HL-60/S4 treated with phorbol 12-myristate 13-acetate at 8.2 ng/mL for 4 days and 3 days (cell line): Measurements from ENCODE around the gene PSMG4.

Experiments
- in situ Hi-C: fragments of 300-500 bp; cut with MboI; formaldehyde crosslinking; loops from 2 replicates; pipeline ENCODE4 v1.15.0; 2022; ENCODE audit warnings: low sequenced_read_pairs

PSMG4 gene

DNA sequence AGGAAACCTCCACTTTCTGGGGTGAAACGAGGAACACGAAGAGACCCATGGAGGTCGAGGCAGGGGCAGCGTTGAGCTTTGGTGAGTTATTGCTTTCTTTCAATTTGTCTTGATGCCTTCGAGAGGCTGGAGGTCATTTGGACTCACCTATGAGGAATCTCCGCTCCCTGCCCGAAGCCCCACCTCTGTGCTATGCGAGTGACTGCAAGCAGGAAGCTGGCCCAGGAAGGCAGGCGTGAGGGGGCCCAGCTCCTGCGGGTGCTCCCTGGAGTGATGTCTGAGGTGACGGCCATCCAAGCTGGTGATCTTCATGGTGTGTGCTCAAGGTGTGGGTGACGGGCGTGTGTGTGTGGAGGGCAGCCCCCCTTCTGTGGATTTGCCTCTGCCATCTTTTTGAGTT is 13.0 kb downstream of the PSMG4 start:
- in situ Hi-C loops = loop anchor here (25.0 kb wide), 1 partner anchor 741 kb away; a partner anchor contains a TSS

DNA sequence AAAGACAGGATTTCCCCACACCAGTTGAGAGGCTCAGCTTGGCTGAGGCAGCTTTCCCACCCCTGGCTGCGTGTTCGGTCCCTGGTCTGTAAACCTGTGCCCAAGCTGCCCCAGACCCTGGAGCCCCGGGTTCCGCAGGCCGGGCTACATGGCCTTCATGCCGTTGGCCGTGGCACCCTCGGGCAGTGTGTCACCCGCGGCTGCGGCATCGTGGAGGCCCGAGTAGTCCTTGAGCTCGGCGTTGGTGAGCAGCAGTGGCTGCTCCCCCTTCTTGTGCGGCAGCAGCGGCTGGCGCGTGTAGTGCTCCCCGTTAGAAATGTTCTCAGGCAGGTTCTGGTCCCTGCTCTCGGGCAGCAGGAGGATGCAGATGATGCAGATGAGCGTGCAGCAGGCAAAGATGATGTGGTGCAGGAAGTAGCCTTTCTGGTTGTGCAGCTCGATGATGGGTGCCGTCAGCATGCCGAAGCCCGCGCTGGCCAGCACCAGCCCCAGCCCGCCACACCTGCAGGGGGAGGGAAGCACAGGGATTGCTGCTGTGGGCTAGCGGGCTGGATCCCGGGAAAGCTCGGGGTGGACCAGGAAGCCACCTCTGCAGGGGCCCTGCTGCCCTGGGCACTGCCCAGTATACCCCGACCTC is 14.3 kb downstream of the PSMG4 start:
- in situ Hi-C loops = loop anchor here (25.0 kb wide), 1 partner anchor 739 kb away; a partner anchor contains a TSS

DNA sequence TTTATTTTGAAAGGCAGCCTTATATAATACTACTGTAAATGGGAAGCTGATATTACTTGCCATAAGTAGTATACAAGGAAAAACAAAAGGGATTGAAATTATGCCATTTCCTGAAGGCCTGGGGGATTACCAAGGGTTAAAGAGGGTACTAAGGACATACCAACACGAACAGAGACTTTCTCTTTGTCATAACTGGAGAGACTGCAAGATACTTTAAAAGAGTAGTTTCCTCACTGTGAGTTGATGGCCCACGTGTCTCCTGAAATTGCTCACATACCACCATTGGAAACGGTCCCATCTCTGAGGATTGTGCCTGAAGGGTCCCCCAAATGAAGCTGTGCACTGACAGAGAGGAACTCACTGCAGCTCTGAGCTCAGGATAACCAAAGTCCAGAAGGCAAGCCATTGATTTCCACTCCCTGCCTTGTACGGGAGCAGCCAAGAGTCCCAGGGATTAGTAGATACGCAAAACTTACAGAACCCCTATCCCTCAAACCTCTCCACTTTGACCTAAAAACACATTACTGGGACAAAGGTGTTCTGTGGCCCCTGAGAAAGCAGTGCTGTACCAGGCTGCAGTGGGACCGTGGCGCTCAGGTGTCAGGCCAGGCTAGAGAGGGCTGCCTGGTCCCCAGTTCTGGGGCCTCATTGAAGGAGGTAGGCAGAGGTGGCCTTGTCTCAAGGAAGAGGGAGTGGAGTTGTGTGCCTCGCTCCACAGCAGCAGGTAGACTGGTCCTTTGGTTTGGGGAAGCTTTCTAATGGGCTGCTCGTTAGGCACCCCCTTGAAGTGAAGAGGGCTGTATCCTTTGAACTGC is 15.2 kb downstream of the PSMG4 start:
- in situ Hi-C loops = loop anchor here (25.0 kb wide), 1 partner anchor 738 kb away; a partner anchor contains a TSS

DNA sequence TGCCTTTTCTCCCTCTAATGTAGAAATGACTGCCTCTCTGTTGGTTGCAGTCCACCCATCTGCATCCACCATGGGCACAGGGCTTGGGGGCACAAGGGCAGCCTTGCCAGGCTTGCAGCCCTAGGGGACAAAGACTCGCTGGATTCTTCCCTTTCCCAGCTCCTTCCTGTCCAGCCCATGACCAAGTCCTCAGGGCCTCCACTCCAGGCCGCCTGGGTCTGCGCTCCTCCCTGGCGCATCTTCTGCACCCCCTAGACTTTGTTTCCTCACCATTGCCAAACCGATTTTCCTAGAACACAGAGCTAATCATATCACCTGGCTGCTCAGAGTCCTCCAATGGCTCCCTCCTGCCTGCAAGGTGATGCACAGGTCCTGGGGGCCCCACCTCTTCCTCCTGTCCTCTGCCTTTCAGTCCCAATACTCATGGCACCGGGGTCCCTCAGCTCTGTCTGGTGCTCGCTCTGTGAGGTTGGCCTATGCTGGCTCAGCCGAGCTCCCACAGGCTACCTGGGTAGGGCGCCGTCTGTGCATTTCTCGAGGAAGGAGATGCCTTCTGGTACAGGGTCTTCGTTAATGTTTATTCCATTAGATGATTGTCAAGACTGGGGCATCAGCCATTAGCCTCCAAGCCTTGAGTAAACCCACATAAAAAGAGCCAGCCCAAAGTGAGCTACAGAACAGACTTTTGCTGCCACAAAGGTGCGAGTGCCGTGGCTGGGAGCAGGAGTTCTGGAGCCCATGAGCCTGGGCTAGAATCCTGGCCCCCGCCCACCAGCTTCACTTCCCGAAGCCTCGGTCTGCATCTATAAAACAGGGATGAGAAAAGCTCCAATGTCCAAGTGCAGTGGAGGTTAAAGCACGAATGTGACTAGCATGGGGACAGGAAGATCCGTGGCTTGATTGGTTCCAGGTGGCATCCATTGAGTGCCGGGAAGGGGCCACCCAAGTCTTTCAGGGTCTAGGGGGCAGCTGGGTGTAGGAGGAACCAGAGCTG is 17.7 kb downstream of the PSMG4 start:
- in situ Hi-C loops = no loop called here

DNA sequence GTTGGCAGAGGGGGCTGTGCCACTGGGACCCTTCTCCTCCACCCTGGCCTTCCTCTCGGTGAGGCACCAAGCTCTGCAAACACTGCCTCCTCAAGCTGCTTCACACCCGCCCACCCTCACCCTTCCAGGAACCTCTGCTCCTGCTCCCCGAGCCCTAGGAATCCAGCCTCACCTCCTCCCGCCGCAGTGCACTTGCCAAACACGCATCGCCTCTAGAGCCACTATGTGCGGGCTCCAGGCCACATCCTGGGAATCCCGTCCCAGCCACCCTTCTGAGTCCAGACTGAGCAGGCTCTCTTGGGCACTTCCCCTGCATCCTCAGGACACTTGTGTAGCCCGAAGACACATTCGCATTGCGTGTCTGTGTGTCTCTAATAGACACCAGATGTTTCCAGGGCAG is 18.5 kb downstream of the PSMG4 start:
- in situ Hi-C loops = no loop called here

- in situ Hi-C loops = no loop called here
Measured at GRCh38 chr6:3277851-3278416, 19.2 kb downstream of the PSMG4 start.

GRCh38 chr6:3278691-3279090 is 19.9 kb downstream of the PSMG4 start:
- in situ Hi-C loops = no loop called here

DNA sequence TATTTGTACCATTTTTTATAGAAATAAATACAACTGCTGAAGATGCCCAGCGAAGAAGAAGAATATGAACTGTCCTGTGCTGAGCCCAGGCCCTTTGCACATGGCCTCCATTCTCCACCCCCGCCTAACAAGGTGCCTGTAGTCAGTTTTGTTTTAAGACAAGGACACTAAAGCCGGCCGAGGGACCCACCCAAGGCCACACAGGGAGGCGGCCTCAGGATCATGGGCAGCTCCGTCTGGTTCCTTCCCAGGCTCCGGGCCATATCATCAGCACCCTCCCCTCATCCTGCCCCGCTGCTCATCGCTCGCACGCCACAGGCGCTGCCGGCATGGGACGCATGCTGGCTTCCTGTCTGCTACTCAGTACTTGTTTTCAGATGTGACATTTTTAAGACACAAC is 21.3 kb downstream of the PSMG4 start:
- in situ Hi-C loops = loop anchor here (5.0 kb wide), 1 partner anchor 452 kb away; no protein-coding TSS in a partner anchor

DNA sequence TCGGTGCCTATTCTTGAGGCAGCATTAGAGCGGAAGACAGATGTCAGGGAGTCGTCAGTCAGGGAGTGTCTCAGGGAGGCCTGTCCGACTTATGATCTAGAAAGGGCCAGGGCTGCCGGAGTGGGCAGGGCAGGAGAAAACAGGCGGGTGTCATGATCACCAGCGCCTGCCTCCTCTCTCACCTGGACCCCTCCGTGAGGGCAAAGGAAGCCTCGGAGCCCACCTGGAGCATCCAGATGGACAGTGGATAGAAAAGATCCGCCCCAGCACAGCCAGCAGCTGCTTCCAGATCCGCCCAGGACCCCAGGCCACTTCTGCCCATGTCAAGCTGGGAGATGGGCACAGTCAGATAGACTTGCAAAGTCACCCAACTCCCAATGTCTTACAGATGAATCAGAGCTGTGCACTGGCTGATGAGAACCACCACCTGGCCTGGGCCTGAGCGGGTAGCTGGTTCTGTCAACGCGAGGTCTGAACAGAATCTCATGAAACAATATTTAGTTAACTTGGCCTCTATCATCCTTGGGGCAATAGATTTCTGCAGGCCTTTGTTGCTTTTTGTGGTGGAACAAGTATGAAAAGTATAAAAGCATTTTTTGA is 22.2 kb downstream of the PSMG4 start:
- in situ Hi-C loops = loop anchor here (5.0 kb wide), 1 partner anchor 451 kb away; no protein-coding TSS in a partner anchor

- in situ Hi-C loops = loop anchor here (5.0 kb wide), 1 partner anchor 450 kb away; no protein-coding TSS in a partner anchor
Measured at GRCh38 chr6:3281631-3282475, 23.1 kb downstream of the PSMG4 start.

DNA sequence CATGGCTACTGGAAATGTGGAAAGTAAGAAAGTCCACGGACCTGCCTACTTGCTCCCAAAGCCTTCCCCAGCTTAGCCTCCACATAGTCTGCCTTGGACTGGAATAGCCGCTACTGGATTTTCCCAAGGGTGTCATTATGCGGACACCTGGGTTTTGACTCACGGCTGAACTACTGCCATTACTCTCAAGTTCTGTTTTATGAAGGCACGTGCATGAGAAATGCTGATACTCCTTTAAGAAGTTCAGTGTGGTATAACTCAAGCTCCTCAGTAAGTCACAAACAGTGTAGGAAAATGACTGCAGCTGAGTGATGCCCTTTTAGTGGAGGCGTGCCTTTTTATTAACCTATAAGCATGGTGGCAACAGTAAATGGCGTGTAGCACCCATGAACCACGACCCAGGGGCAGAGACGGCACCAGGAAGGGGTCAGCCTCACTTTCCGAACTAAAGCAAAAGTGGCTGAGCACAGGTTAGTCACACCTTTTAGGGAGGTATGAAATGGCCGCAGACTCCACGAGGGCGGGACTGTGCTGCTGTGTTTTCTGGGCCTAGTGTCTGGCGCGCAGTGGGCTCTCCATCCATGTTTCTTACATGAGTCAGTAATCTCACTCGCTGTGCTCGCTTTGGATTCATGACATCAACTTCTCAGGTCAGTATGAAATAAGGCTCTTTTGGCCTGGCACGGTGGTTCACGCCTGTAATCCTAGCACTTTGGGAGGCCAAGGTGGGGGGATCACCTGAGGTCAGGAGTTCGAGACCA is 23.9 kb downstream of the PSMG4 start:
- in situ Hi-C loops = loop anchor here (5.0 kb wide), 1 partner anchor 450 kb away; no protein-coding TSS in a partner anchor

DNA sequence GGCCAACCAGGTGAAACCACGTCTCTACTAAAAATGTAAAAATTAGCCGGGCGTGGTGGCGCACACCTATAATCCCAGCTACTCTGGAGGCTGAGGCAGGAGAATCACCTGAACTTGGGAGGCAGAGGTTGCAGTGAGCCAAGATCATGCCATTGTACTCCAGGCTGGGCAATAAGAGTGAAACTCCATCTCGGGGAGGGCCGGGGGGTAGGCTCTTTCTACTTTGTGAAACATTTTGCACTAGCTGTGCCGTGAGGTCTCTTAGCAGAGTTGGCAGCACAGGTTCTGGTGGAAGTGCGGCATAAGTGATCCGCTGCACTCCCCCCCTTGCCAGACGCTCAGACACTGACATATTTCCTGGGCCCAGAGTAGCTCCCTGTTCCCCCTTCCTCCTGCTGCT is 24.5 kb downstream of the PSMG4 start:
- in situ Hi-C loops = loop anchor here (5.0 kb wide), 1 partner anchor 449 kb away; no protein-coding TSS in a partner anchor

GRCh38 chr6:3283641-3284435 is 25.1 kb downstream of the PSMG4 start:
- in situ Hi-C loops = loop anchor here (5.0 kb wide), 1 partner anchor 448 kb away; no protein-coding TSS in a partner anchor

GRCh38 chr6:3284436-3284876 is 25.7 kb downstream of the PSMG4 start:
- in situ Hi-C loops = loop anchor here (5.0 kb wide), 1 partner anchor 448 kb away; no protein-coding TSS in a partner anchor

GRCh38 chr6:3285049-3285639 is 26.4 kb downstream of the PSMG4 start:
- in situ Hi-C loops = no loop called here

DNA sequence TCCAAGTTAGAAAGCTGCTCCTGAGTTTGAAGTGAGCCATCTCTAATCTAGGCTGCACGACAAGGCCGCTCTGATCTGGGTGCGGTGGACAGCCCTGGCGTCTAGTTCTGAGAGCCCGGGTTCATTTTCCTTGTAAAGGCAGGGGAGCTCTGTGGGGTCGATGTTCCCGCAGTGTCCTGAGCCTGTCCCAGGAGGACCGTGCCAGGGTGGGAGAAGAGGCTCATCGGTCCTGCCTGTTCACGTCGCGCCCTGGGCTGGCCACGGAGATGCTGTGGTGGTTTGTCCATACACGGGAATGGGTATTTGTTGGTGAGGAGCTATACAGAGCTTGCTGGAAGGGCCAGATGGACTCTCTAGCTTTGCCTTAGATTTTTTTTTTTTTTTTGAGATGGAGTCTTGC is 27.0 kb downstream of the PSMG4 start:
- in situ Hi-C loops = no loop called here

- in situ Hi-C loops = no loop called here
Measured at GRCh38 chr6:3286641-3287171, 28.0 kb downstream of the PSMG4 start.
